ENCODE results near the gene ABTB2. TPM values are rescaled to one million over a fixed set of nuclear protein-coding genes. Genes with fewer than 3 reads are reported as not detected.
"Not testable (repeated sequence)": the region's sequence is repeated elsewhere in the genome, so short reads cannot be mapped to it uniquely, and the experiment has no call there.

ABTB2 gene
- total and polyA plus RNA-seq, 2 experiments from 2014 or later = 2.6 to 12.1 TPM

DNA sequence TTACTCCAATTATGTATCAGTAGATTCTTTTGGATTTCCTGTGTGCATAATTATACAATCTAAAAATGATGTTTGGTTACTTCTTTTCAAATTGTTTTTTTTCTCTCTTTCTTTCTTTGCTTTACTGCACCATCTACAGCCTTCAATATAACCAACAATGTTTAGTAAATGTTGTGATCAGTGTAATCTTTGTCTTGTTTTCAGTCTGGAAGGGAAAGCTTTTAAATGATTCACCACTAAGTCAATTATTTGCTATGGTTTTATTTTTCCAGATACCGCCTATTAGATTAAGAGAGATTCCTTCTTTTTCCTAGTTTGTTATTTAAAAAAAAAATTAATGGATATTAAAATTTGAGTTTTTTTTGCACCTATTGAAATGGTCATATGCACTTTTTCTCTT lies 29.8 kb upstream of the ABTB2 start:
- Mint-ChIP-seq H3K27ac (no peak overlapping the region), H3K27me3 (ENCODE audit: insufficient read depth, low read depth, poor library complexity) (peaks cover 2% of the 10 kb centered on the region), H3K36me3 (ENCODE audit: low read depth) (no peaks in the 10 kb centered on the region), H3K9me3 (no peaks in the 10 kb centered on the region; the same call in 1 of the 3 replicates), H3K4me1 (no peaks in the 10 kb centered on the region), H3K4me3 (no peak overlapping the region)
- H3K9me2 ChIP-seq (ENCODE audit: insufficient read depth) = no peaks in the 10 kb centered on the region
- H3K79me2 ChIP-seq (replicated peaks; ENCODE audit: insufficient read depth) = no peaks in the 10 kb centered on the region
- no peak overlapping the region for H3K4me2 ChIP-seq
- no peak overlapping the region for H3K4me3 ChIP-seq
- H4K20me1 ChIP-seq (replicated peaks; ENCODE audit: insufficient read depth) = no peaks in the 10 kb centered on the region
- no peak overlapping the region for H3K27ac ChIP-seq (ENCODE audit: low read depth)
- ATAC-seq (no peak), DNase-seq (ENCODE audit: low spot score) (no peak)
- H3K4me1 ChIP-seq (ENCODE audit: insufficient read depth) = no peaks in the 10 kb centered on the region
- H3F3A ChIP-seq (replicated peaks; ENCODE audit: low read depth) = no peaks in the 10 kb centered on the region
- TF ChIP-seq EZH2phosphoT487 (IDR thresholded peaks at IDR 0.05; ENCODE audit: unreplicated experiment) (no peak), POLR2AphosphoS5 (IDR thresholded peaks at IDR 0.05; ENCODE audit: low read depth) (no peak), STAT1 (IDR thresholded peaks at IDR 0.05; ENCODE audit: unreplicated experiment) (no peak), CREB1 (CRISPR knock-in tag; IDR thresholded peaks at IDR 0.05; ENCODE audit: low read depth) (no peak)
- TF ChIP-seq, protein P1, sequence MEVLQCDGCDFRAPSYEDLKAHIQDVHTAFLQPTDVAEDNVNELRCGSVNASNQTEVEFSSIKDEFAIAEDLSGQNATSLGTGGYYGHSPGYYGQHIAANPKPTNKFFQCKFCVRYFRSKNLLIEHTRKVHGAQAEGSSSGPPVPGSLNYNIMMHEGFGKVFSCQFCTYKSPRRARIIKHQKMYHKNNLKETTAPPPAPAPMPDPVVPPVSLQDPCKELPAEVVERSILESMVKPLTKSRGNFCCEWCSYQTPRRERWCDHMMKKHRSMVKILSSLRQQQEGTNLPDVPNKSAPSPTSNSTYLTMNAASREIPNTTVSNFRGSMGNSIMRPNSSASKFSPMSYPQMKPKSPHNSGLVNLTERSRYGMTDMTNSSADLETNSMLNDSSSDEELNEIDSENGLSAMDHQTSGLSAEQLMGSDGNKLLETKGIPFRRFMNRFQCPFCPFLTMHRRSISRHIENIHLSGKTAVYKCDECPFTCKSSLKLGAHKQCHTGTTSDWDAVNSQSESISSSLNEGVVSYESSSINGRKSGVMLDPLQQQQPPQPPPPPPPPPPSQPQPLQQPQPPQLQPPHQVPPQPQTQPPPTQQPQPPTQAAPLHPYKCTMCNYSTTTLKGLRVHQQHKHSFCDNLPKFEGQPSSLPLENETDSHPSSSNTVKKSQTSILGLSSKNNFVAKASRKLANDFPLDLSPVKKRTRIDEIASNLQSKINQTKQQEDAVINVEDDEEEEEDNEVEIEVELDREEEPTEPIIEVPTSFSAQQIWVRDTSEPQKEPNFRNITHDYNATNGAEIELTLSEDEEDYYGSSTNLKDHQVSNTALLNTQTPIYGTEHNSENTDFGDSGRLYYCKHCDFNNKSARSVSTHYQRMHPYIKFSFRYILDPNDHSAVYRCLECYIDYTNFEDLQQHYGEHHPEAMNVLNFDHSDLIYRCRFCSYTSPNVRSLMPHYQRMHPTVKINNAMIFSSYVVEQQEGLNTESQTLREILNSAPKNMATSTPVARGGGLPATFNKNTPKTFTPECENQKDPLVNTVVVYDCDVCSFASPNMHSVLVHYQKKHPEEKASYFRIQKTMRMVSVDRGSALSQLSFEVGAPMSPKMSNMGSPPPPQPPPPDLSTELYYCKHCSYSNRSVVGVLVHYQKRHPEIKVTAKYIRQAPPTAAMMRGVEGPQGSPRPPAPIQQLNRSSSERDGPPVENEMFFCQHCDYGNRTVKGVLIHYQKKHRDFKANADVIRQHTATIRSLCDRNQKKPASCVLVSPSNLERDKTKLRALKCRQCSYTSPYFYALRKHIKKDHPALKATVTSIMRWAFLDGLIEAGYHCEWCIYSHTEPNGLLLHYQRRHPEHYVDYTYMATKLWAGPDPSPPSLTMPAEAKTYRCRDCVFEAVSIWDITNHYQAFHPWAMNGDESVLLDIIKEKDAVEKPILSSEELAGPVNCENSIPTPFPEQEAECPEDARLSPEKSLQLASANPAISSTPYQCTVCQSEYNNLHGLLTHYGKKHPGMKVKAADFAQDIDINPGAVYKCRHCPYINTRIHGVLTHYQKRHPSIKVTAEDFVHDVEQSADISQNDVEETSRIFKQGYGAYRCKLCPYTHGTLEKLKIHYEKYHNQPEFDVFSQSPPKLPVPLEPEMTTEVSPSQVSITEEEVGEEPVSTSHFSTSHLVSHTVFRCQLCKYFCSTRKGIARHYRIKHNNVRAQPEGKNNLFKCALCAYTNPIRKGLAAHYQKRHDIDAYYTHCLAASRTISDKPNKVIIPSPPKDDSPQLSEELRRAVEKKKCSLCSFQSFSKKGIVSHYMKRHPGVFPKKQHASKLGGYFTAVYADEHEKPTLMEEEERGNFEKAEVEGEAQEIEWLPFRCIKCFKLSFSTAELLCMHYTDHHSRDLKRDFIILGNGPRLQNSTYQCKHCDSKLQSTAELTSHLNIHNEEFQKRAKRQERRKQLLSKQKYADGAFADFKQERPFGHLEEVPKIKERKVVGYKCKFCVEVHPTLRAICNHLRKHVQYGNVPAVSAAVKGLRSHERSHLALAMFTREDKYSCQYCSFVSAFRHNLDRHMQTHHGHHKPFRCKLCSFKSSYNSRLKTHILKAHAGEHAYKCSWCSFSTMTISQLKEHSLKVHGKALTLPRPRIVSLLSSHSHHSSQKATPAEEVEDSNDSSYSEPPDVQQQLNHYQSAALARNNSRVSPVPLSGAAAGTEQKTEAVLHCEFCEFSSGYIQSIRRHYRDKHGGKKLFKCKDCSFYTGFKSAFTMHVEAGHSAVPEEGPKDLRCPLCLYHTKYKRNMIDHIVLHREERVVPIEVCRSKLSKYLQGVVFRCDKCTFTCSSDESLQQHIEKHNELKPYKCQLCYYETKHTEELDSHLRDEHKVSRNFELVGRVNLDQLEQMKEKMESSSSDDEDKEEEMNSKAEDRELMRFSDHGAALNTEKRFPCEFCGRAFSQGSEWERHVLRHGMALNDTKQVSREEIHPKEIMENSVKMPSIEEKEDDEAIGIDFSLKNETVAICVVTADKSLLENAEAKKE (CRISPR knock-in tag; IDR thresholded peaks at IDR 0.05) = no peak
- TF ChIP-seq, protein P2, sequence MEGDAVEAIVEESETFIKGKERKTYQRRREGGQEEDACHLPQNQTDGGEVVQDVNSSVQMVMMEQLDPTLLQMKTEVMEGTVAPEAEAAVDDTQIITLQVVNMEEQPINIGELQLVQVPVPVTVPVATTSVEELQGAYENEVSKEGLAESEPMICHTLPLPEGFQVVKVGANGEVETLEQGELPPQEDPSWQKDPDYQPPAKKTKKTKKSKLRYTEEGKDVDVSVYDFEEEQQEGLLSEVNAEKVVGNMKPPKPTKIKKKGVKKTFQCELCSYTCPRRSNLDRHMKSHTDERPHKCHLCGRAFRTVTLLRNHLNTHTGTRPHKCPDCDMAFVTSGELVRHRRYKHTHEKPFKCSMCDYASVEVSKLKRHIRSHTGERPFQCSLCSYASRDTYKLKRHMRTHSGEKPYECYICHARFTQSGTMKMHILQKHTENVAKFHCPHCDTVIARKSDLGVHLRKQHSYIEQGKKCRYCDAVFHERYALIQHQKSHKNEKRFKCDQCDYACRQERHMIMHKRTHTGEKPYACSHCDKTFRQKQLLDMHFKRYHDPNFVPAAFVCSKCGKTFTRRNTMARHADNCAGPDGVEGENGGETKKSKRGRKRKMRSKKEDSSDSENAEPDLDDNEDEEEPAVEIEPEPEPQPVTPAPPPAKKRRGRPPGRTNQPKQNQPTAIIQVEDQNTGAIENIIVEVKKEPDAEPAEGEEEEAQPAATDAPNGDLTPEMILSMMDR (conservative IDR thresholded peaks at IDR 0.05; ENCODE audit: low read depth in 2 of 2) = no peak
- no peaks in the 10 kb centered on the region for H3K27me3 ChIP-seq (ENCODE audit: insufficient read depth)
- no peak overlapping the region for H2AFZ ChIP-seq
- H3K36me3 ChIP-seq (ENCODE audit: insufficient read depth) = no peaks in the 10 kb centered on the region

DNA sequence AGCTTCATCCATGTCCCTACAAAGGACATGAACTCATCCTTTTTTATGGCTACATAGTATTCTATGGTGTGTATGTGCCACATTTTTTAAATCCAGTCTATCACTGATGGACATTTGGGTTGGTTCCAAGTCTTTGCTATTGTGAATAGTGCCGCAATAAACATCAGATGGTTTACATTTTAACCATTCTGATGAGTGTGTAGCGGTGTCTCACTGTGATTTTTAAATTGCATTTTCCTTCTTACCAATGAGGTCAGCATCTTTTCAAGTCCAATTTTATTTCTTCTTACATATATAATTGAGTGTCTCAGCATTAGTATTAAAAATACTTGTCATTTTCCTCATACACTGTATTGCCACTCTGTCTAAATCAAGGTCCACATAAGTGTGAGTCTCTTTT lies 28.5 kb upstream of the ABTB2 start:
- not testable (repeated sequence) for H3K27me3 Mint-ChIP-seq (ENCODE audit: insufficient read depth, low read depth, poor library complexity); H3K79me2 ChIP-seq (replicated peaks; ENCODE audit: insufficient read depth); H3K4me3 ChIP-seq; H3K27ac ChIP-seq (ENCODE audit: low read depth); H3K9me2 ChIP-seq (ENCODE audit: insufficient read depth); DNase-seq (ENCODE audit: low spot score); H3K4me1 Mint-ChIP-seq; H3K9me3 Mint-ChIP-seq; H3K36me3 Mint-ChIP-seq (ENCODE audit: low read depth); H3K4me1 ChIP-seq (ENCODE audit: insufficient read depth); H3K27ac Mint-ChIP-seq; H3F3A ChIP-seq (replicated peaks; ENCODE audit: low read depth); H2AFZ ChIP-seq; H3K27me3 ChIP-seq (ENCODE audit: insufficient read depth); H3K4me2 ChIP-seq; H4K20me1 ChIP-seq (replicated peaks; ENCODE audit: insufficient read depth); ATAC-seq; H3K36me3 ChIP-seq (ENCODE audit: insufficient read depth); H3K4me3 Mint-ChIP-seq

Data from GM23338 (cell line).